Activated CD8-positive, alpha-beta T cell treated with anti-CD3 and anti-CD28 coated beads for 36 hours (primary cell): ENCODE measurements around the gene PRKCE. TPM values are rescaled to one million over a fixed set of nuclear protein-coding genes. Genes with fewer than 3 reads are reported as not detected.

Source experiments
- ATAC-seq: fragments of 200-7000 bp; cut with Tn5 transposase; one replicate; pipeline ENCODE4 v1.10.0; 2021; ENCODE audit warnings: mild to moderate bottlenecking, moderate library complexity
- CTCF ChIA-PET: fragments of 350-600 bp; sonication (Branson Sonifier 250); formaldehyde crosslinking; loops from one replicate; lab custom pipeline; 2021; ENCODE audit warnings: antibody characterized with exemption; lab: Charles Lee
- POLR2A ChIA-PET: fragments of 350-600 bp; sonication (Branson Sonifier 250); formaldehyde crosslinking; loops from one replicate; lab custom pipeline; 2021; ENCODE audit warnings: antibody characterized with exemption; lab: Charles Lee
- DNase-seq: peaks from one replicate; pipeline ENCODE4 v3.0.0-alpha.2; 2020
- H3K27ac Mint-ChIP-seq: one replicate; pipeline ENCODE4 v1.8.0; 2021; ENCODE audit warnings: mild to moderate bottlenecking, mixed read lengths
- H3K27me3 Mint-ChIP-seq: one replicate; pipeline ENCODE4 v1.8.0; 2021; ENCODE audit warnings: mixed read lengths
- H3K36me3 Mint-ChIP-seq: one replicate; pipeline ENCODE4 v1.8.0; 2021; ENCODE audit warnings: low read depth, mixed read lengths
- H3K4me1 Mint-ChIP-seq: one replicate; pipeline ENCODE4 v1.8.0; 2021; ENCODE audit warnings: low read depth, mixed read lengths
- H3K4me3 Mint-ChIP-seq: one replicate; pipeline ENCODE4 v1.8.0; 2021; ENCODE audit warnings: mild to moderate bottlenecking, moderate library complexity, mixed read lengths
- H3K9me3 Mint-ChIP-seq: one replicate; pipeline ENCODE4 v1.8.0; 2021; ENCODE audit warnings: mixed read lengths
- CTCF ChIP-seq: fragments of 200-600 bp; IDR thresholded peaks from one replicate; pipeline ENCODE4 v1.8.0; 2022; ENCODE audit warnings: antibody characterized with exemption, mild to moderate bottlenecking
- intact Hi-C: fragments of 100-400 bp; cut with micrococcal nuclease; formaldehyde crosslinking; loops from one replicate; pipeline ENCODE4 v1.10.0; 2022
- total RNA-seq, 2 experiments: library from RNA; stranded (reverse); gene quantifications; one replicate each; pipeline ENCODE4 v1.2.3, GENCODE V29; 2021

Gene PRKCE
- total RNA-seq, 2 experiments from 2014 or later = 11.5 to 11.9 TPM

- DNase-seq (no peak), ATAC-seq (no peak)
- ChIA-PET CTCF (no interaction called here), POLR2A (no interaction called here)
- H3K9me3 Mint-ChIP-seq = no peaks in the 10 kb centered on the region
- H3K4me3 Mint-ChIP-seq = no peak overlapping the region
- H3K27ac Mint-ChIP-seq = no peak overlapping the region
- H3K36me3 Mint-ChIP-seq = no peaks in the 10 kb centered on the region
- intact Hi-C loops = no loop called here
- H3K4me1 Mint-ChIP-seq = peaks cover 2% of the 10 kb centered on the region
- no peak for TF ChIP-seq CTCF
- no peaks in the 10 kb centered on the region for H3K27me3 Mint-ChIP-seq
Measured at GRCh38 chr2:46167924-46168323, 516.4 kb downstream of the PRKCE start.

- Mint-ChIP-seq H3K4me1 (peaks cover 2% of the 10 kb centered on the region), H3K36me3 (no peaks in the 10 kb centered on the region), H3K27ac (no peak overlapping the region), H3K9me3 (no peaks in the 10 kb centered on the region), H3K27me3 (no peaks in the 10 kb centered on the region), H3K4me3 (no peak overlapping the region)
- POLR2A ChIA-PET = no interaction called here
- no peak for TF ChIP-seq CTCF
- CTCF ChIA-PET = interaction anchor here (1.2 to 1.5 kb wide), 2 partner anchors 106 to 196 kb away, joined by 3 read pairs; no protein-coding TSS in a partner anchor
- intact Hi-C loops = no loop called here
- ATAC-seq = no peak
- DNase-seq = no peak
Measured at GRCh38 chr2:46169467-46169866, 518.0 kb downstream of the PRKCE start.

GRCh38 chr2:46170026-46170425, 518.6 kb downstream of the PRKCE start:
- DNase-seq (no peak), ATAC-seq (no peak)
- intact Hi-C loops = no loop called here
- no peak for TF ChIP-seq CTCF
- H3K4me1 Mint-ChIP-seq = peaks cover 2% of the 10 kb centered on the region
- POLR2A ChIA-PET = no interaction called here
- H3K27ac Mint-ChIP-seq = no peak overlapping the region
- no peaks in the 10 kb centered on the region for H3K9me3 Mint-ChIP-seq
- no peak overlapping the region for H3K4me3 Mint-ChIP-seq
- CTCF ChIA-PET = interaction anchor here (1.5 kb wide), 1 partner anchor 107 kb away, joined by 3 read pairs; no protein-coding TSS in a partner anchor
- no peaks in the 10 kb centered on the region for H3K36me3 Mint-ChIP-seq
- no peaks in the 10 kb centered on the region for H3K27me3 Mint-ChIP-seq

GRCh38 chr2:46170611-46171350, 519.3 kb downstream of the PRKCE start:
- CTCF ChIA-PET = no interaction called here
- no peak overlapping the region for H3K4me3 Mint-ChIP-seq
- intact Hi-C loops = no loop called here

More at GRCh38 chr2:46170611-46171350, 519.3 kb downstream of the PRKCE start:
- no peak for ATAC-seq
- no peak for TF ChIP-seq CTCF
- POLR2A ChIA-PET = no interaction called here
- Mint-ChIP-seq H3K36me3 (no peaks in the 10 kb centered on the region), H3K27ac (no peak overlapping the region), H3K27me3 (no peaks in the 10 kb centered on the region), H3K4me1 (peaks cover 2% of the 10 kb centered on the region), H3K9me3 (no peaks in the 10 kb centered on the region)
- DNase-seq = no peak
